MV-4-11 (cell line): ENCODE results near the gene CLCN3.
"Not testable (repeated sequence)": the region's sequence is repeated elsewhere in the genome, so short reads cannot be mapped to it uniquely, and the experiment has no call there.

Experiments
- DNase-seq: peaks from one replicate; lab custom pipeline; 2025; lab: John Stamatoyannopoulos, UW

The CLCN3 gene

DNA sequence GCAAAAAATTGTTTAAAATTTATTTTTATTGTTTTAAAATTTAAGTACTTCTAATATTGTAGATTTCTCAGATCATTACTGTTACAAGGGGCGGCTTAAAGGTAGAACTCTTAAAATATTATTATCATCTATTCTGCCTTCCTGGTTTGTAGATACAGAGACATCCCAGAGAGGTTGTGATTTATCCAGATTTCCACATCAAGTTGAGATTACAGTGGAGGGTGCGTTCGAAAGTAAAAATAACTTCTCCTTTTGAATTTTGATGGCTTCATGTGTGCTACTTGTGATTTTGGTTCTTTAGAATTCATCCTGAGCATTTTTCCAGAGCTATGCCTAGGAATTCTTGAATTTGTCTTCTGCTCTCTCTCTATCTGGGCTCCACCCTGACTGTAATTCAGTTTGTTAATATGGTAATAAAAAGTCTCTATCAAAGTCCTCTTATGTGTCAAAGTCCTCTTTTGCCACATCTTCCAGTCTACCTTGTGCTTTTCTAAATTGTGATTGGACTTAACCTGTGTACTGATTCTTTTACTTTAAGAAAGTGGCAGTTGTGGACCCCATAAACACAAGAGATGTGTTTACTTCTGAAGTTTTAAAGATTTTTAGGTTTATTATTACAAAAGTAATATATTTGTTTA is 37.2 kb downstream of the CLCN3 start:
- no peak for DNase-seq

DNA sequence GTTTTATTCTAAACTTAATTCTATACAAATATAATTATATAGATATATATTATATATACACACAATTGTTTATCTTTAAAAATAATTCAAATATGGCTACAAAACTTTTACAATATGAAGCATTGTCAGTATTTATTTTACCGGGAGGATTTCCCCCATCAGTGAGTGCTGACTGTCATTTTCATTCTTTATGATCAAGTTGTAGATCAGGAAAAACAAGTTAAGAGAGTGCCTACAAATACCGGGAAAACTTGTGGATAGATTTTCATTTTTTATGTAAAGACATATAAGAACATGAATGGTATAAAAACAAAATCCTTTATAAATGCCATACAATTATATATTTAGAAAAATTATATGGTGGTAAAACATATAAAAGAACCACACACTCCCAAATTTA is 37.8 kb downstream of the CLCN3 start:
- no peak for DNase-seq

DNA sequence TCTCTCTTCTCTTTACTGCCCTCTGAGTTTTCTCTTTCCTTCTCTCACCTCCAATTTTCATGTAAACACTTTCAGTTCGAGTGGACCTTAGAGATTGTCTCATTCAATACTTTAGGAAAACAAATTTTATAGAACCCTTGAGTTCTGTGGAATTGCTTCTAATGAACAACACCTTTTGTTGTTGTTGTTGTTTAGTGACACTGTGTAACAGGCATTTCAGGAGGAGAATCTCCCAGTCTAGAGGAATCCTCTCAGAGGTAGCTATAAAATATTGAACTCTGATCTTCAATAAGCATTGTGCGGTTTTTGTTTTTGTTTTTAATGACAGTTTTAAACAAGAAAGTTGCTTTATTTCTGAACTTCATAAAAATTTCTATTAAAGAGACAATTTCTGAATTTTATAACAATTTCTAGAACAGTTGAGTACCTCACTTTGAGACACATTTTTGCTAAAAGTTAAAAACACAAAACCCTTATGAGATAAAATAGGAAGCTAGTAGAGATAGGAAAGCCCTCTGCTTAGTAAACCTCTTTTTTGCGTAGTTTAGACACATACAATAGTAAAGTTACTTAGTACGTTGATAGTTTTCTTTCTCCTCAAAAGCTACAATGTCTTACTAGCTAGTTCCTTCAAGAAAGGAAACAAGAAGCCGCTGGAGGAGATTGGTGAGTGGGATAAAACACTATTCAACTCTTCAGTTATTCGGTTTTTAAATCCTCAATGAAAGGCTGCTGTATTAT is 38.8 kb downstream of the CLCN3 start:
- no peak for DNase-seq

DNA sequence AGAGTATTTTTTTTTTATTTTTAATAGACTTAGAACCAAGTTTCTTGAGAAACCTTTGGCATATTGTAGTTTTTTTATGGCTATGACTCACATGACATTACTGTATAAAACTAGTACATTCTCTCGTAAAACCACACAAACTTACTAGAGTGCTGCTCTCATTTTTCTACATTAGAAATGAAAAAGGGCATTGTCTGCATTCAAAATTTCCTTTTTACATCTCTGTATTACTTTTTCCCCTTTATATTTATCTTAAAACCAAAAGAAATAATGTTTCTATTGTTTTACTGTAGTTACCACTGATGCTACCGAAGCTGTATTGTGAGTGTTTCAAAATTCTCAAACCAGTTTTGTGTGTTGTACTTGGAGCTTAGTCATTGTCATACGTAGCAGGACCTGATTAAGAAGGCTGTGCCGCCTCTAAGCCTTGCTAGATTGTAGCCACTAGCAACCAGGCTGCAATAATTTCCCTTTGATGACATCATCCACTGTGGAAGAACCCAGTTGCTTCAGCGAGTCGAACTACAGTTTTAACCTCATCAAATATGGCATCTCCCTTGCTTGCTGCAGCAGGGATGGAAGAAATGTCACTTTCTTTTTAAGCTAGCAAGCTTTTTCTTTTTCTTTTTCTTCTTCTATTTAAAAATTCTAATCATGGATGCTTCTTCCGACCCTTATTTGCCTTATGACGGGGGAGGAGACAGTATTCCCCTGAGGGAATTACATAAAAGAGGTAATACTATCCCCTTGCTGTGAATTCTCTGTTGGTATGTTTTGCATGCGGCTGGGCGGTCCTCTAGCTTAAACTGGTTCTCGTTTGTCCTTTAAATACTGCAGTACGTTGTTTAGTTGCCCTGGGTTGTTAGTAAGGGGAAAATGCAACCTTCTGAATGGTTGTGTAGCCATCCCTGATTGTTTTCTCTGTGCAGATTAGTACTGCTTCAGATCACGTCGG is 39.6 kb downstream of the CLCN3 start:
- DNase-seq = peak; percentile 94

DNA sequence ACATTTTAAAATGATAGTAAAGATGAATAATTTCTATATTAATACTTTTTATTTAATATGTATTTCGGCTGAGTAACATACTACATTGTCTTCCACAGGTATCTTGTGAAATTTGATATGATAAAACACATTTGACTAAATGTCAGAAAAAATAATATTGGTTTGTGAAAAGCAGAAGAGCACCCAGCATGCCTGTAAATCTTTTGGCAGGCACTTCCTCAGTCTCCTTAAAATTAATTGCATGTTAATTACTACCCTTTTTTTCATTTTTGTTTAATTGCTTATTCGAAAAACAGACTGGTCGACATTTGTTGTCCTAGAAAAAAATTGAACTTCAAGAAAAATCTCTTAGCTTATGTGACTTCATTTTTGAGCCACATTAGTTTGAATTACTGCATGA is 40.6 kb downstream of the CLCN3 start:
- DNase-seq = no peak

DNA sequence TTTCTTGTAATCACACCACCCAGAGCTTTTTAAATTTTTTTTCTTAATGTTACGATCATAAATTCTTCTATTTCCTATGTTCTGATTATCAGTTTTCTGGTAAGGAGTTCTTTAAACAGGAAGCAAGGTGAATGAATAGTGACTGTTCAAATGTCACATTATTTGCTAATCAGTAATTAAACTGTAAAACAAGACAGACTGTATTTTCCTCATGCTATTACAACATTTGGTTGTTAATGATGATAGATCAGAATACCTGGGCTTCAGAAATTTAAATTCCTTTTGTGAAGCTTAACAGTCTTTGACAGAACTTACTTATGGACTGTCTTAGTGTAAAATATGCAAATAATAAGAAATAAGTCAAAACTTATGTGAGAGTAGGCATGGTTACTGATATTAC is 41.4 kb downstream of the CLCN3 start:
- no peak for DNase-seq

DNA sequence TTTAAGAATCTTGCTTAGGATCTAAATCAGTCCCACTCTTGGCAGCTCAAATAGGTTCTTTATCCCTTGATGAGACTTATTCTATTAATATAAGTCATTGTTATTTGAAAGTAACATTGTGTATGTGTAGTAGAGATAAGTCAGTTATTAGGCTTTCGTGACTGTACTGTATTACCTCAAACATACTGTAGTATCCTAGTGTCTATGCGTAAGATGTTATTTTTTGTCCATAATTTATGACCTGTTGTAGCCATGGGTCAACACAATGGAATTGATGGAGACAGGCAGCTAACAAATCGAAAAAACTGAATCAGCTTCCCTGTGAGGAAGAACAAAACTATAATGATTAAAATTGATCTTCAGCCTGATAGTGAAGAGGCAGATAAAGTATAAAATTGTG is 41.8 kb downstream of the CLCN3 start:
- no peak for DNase-seq

DNA sequence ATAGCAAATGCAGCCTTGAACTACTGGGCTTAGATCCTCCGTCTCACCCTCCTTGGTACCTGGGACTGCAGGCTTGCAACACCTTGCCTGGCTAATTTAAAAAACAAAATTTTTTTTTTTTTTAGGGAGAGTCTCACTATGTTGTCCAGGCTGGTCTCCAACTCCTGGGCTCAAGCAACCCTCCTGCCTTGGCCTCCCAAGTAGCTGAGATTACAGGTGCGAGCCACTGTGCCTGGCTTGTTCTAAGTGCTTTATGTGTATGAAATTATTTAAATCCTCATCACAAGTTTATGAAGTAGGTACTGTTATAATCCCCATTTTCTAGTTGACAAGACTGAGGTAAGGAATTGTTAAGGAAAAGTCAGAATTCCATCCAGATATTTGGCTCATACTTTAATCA is 43.0 kb downstream of the CLCN3 start:
- DNase-seq = no peak

DNA sequence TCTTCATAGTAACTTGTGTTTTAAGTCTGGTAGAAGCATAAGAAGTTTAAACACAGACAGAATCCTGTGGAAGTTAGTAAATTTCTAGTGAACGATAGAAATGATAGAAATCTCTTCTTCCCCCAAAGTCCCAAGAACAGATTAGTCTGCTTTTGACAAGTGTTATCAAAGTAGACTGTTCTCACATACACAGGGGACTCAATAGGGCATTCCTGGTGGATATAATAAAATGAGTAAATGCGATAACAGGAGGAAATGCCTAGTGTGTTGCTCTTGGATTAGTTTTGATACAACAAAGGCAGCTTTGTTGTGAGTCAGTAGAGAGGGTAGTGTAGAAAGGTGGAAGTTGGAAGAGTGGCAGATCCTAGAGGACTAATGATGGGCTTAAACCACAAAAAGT is 43.5 kb downstream of the CLCN3 start:
- no peak for DNase-seq

DNA sequence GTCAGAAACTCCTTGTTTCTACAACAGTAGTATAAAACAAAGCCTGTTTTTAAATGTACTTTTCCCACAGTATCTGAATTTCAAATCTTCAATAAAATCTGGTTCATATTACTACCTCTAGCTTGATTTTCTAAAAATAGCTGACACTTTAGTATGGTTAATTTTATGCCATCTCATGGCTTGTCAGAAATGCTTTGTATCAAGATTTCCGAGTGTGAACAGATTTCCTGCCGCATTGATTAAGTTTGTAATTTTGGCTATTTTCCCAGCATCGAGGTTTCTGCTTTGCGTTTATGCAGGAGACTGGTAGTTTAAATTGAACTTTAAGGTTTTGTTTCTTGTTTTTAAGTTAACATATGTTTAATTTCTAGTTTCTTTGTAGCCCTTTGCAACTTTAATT is 44.2 kb downstream of the CLCN3 start:
- no peak for DNase-seq

DNA sequence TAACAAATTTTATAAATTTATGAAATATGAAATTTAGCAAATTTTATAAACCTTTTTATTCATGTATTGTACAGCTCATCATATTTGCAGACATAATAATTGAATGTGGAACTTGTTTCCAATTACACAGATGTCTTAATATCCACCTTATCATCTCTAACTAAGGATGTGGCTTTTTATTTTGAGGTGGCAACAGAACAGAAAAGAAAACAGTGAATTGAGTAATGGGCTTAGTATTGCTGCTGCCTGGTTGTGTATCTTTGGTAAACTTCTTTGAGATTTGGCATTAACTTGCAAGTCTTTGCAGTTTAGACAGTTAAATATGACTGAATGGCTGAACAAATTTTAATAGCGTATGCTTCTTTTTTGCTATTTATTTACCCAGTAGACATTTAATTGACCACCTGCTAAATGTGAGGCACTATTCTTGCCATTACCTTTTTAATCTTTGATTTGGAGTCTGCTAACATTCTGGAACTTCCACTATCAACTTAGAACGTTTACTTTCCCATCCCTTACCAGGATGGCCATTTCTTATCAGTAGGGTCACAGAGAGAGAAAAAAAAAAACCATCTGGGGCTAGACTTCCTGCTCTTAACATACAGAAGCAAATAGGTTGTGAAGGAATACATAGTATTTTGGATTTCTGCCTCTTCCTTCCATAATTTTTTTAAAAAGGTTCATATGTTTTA is 44.8 kb downstream of the CLCN3 start:
- no peak for DNase-seq

DNA sequence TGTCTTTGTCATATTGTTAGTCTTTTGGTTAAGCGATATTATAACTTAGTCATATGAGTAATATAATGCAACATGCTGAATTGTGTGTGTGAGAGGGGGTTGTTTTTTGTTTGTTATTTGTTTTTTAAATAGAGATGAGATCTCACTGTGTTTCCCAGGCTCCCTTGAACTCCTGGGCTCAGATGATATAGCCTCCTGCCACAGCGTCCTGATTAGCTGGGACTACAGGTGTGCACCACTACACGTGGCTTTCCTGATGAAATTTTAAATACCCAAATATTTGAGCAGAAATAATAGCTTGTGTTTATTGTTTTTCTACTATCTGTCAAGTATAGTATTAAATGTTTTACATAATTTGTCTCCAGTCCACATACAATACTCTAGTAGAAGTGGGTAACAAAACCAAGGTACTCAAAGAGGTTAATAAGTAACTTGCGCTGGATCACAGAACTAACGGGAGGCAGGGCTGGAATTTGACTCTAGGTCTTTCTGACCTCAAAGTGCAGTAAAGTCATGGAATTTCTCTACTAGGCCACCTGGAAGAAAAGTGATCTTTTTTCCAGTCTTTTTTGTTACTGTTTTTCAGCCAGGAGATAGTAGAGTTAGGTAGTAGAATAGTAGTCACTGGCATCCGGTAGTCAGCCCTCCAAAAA is 47.8 kb downstream of the CLCN3 start:
- DNase-seq = no peak

DNA sequence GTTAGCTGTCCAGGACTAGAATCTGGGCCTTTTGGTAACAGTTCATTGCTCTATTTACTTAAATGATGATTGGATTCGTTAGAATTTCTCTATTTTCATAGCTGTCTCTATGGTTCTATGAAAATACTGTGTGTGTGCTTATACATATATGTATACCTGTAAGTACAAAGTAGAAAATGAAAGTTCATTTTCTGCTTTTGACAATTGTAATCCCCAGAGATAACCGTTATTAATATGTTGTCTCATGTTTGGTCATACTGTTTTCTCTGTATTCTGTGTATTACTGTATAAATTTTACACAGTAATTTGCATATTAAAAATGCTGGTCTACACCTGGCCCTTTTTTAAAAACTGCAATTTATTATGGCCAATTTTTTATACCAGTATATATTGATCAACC is 55.4 kb downstream of the CLCN3 start:
- no peak for DNase-seq

DNA sequence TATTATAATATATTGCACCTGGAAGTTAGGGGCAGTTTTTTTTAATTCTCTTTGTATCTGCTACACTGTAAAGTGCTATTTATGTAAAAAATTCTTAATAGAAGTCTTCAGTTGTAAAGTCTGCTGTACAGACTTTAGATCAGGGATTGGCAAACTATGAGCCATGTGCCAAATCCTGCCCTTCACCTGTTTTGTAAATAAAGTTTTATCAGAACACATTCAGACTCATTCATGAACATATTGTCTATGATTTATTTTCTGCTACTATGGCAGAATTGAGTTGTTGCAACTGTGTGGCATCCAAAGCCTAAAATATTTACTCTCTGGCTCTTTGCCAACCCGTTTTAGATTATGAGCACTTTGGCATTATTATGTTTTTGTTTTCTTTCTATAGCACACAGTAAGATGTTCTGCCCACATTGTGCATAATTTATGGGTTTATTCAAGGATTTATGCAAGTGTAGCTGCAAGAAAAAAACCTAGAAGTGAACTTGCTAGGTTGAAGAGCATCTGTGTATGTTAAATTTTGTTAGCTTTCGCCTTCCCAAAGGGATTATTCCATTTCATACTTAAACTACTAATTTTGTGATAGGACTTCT is 56.9 kb downstream of the CLCN3 start:
- no peak for DNase-seq

DNA sequence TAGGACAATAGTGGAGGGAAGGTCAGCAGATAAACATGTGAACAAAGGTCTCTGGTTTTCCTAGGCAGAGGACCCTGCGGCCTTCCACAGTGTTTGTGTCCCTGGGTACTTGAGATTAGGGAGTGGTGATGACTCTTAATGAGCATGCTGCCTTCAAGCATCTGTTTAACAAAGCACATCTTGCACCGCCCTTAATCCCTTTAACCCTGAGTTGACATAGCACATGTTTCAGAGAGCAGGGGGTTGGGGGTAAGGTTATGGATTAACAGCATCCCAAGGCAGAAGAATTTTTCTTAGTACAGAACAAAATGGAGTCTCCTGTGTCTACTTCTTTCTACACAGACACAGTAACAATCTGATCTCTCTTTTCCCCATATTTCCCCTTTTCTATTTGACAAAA is 58.1 kb downstream of the CLCN3 start:
- DNase-seq = not testable (repeated sequence)

DNA sequence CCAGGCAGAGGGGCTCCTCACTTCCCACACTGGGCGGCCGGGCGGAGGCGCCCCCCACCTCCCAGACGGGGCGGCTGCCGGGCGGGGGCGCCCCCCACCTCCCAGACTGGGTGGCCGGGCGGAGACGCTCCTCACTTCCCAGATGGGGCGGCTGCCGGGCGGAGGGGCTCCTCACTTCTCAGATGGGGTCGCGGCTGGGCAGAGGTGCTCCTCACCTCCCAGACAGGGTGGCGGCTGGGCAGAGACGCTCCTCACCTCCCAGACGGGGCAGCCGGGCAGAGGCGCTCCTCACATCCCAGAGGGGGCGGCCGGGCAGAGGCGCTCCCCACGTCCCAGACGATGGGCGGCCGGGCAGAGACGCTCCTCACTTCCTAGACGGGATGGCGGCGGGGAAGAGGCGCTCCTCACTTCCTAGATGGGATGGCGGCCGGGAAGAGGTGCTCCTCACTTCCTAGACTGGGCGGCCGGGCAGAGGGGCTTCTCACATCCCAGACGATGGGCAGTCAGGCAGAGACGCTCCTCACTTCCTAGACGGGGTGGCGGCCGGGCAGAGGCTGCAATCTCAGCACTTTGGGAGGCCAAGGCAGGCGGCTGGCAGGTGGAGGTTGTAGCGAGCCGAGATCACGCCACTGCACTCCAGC is 58.7 kb downstream of the CLCN3 start:
- DNase-seq = not testable (repeated sequence)

DNA sequence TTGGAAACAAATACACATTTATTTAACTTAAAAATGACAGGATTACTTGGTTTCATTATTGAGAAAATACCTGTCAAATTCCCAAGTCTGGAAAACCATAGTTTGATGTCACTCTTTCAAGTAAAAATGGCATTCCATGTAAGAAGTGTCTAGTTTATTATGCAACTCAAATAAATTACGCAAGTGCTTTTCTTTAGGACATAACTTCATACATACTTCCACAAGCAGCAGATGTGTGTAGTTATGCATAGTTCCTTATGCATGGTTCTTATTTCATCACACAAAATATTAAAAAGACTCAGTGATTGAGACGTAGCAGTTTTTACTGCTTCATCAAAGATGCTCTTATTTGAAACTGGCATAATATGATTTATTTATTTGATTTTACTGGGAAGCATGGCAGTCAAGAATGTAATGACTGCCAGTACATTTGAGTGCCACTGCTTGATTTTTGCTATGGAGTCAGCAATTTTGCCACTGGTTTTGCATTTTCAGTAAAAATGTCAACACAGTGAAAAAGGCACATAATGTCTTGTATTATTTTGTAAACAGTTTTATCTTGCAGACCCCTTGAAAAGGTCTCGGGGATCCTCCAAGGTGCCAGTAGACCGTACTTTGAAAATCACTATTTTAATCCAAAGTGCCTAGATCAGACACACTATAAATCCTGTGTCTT is 62.1 kb downstream of the CLCN3 start:
- peak; percentile 63 for DNase-seq

DNA sequence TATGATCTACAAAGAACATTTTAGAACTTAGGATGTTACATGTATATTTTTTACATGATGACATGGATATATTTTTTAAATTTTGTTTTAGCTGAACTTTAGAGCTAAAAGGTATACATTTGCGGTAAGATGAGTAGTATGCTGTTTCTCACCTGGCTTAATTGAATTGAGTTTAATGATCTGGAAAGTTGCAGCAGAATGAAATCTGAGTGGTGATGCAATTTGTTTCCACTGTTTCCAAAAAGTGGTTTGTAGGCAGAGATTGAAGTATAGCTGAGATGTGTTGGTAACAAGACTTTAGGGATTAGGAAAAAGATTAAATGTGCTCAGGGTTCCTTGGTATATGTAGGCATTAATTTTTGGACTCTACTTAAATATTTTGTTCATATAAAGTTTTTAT is 69.3 kb downstream of the CLCN3 start:
- no peak for DNase-seq

DNA sequence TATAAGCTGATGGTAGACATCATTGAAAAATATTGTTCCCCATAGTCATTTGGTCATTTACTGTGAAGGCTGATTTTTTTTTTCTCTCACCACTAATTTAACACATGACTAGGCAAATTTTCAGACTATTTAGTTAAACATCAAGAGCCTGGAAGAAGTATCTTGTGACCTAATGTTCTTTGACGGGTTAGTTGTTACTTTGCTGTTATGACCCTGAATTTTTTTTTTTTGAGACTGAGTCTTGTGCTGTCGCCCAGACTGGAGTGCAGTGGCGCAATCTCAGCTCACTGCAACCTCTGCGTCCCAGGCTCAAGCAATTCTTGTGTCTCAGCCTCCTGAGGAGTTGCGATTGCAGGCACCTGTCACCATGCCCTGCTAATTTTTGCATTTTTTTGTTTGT is 70.4 kb downstream of the CLCN3 start:
- no peak for DNase-seq

DNA sequence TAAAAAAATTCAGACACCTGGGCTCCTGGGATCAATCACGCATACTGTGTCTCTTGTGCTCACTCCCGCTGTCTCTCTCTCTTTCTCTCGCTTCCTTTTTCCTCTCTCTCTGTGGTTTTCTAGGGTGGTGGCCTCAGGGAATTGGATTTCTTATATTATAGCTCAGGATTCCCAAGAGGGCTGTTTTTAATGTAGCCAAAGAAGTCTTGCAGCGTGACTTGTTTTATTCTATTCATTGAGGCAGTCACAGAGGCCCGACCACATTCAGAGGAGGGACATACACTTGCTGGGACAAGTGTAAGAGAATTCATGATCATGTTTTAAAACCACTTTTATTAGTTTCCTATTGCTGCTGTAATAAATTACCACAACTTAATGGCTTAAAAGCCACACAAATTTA is 78.0 kb downstream of the CLCN3 start:
- no peak for DNase-seq
